HuH-7.5 (cell line): ENCODE data around the gene NOS1.
"Not testable (repeated sequence)": the region's sequence is repeated elsewhere in the genome, so short reads cannot be mapped to it uniquely, and the experiment has no call there.

ENCODE experiments used
- DNase-seq: peaks from one replicate; pipeline ENCODE4 v3.0.0; 2011; ENCODE audit warnings: low spot score

NOS1 gene

DNA sequence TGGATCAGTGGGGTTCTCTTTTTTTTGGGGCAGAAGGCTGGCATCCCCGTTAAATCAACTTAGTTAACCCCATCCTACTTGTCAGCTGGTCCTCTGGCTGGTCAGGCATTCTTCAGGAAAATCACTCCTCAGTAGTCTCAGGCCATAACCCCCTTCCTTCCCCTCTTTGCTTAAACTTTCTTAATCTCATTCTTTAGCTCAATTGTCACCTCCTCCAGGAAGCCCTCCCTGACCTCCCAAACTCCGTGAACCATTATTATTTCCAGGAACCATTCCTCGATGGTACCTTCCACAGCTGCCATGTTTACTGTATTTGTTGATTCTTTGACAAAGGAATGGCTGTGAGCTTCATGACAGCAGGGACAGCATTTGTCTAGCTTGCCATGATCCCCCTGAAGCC lies 98.7 kb downstream of the NOS1 start:
- DNase-seq, result no peak

DNA sequence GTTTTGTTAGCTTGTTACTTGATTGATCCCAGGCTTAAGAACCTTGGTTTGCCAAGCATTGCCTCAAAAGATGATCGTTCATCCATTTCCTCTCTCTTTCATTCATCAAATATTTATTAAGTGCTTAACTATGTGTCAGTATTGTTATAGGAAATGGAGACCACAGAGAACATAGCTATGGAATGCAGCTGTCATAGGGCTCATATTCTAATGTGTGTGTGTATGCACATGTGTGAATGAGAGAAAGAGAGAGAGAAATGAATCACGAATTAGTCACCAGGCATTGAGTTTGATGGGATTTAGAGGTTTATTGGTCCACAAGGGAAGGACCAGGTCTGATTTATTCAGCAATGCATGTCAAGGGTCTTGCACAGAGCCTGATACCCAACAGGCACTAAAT lies 100.2 kb downstream of the NOS1 start:
- DNase-seq, result no peak

GRCh38 chr12:117255386-117255785 lies 106.0 kb downstream of the NOS1 start:
- DNase-seq, result no peak

- no peak for DNase-seq
Measured at GRCh38 chr12:117243488-117243887, 117.9 kb downstream of the NOS1 start.

GRCh38 chr12:117241697-117242096 lies 119.7 kb downstream of the NOS1 start:
- DNase-seq, result no peak

DNA sequence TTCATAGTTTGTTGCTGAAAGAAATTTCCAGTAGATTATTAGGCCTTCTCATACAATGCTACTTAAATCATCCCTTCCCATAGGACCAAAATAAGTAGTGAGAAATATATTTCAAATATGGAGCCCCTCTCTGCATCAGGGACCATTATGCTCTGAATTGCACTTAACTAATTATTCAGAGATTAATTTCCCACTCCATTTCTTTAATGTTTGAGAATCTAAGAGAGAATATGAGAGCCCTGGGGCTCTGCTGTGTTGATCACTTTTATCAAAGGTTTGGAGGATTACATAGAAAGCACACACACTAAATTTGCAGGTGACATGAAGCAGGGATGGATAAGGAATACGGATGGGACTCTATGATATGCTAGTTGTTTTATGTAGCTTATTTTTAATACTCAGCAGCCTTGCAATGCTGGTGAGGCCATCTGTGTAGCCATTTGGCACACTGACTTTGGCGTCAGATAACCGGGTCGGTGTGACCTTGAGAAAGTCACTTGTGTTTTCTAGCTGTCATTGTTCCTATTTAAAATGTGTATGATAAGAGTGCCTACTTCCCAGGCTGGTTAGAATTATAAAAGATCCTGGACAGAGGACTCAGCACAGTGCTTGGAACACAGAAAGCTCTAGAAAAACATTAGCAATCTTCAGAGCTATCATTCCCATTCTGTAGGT lies 121.2 kb downstream of the NOS1 start:
- DNase-seq, result no peak

- peak; percentile 36 for DNase-seq
Measured at GRCh38 chr12:117236456-117237001, 124.9 kb downstream of the NOS1 start.

- DNase-seq, result no peak
Measured at GRCh38 chr12:117235261-117235660, 126.2 kb downstream of the NOS1 start.

- no peak for DNase-seq
Measured at GRCh38 chr12:117234441-117234840, 127.0 kb downstream of the NOS1 start.

DNA sequence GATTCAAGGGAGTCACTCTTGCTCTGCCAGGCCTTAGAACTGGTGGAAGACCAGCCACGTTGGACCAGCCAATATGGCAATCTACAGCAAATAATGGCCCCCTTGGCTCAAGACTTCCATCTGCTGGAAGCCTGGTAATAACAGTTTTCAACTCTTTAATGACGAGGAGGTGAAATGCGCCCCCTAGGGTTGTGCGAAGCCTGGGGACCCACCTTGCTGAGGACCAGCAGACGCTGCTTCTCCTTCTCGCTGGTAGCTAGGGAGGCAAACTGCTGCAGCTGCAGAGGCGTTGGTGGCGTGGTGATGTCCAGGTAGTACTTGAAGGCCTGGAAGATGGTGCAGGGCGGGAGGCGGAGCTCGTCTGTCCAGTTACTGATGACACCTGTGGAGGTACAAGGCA lies 129.7 kb downstream of the NOS1 start:
- DNase-seq, result no peak

GRCh38 chr12:117228239-117228638 lies 133.2 kb downstream of the NOS1 start:
- no peak for DNase-seq

DNA sequence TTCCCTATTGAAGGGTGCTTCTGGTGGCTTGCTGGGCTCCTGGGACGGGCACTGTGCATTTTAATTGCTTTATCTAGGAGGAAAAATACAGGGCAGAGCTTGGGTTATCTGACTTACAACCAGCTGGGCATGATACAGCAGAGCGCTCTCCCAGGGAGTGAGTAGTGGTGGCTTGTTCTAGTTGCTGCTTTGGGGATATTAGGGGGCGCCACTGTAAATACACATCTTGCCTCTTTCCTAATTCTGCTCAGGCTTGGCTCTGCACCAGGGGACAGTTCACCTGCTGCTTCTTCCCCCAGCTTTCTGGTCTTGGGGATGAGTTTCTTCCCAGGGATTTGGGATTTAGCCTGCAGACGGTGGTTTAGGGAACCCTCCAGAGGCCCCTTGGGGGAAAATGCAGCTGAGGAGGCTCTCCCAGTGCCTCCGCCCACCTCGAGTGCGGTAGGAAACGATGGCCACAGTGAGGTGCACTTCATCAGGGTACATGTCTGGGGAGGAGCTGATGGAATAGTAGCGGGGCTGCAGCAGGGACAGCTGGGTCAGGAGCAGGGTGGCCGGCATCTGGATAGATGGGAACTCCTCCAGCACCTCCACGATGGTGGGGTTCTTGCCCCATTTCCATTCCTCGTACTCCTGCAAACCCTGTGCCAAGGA lies 134.3 kb downstream of the NOS1 start:
- no peak for DNase-seq

DNA sequence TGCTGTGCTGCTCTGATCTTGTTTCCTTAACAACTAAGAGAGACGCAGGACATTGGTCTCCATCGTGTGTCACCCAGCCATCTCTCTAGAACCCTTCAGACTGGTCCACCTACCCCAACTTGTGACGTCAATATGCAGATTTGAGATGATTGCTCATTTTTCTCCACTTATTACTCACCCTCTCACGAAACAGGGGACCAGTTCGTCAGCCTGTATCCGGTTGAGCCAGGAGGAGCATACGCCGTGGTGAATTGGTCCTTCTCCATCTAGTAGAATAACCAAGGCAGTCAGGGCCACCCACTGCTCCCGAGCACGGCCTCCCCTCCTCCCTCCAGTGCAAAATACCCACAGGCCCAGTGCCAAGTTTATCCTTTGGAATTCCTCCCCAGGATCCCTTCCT lies 134.9 kb downstream of the NOS1 start:
- no peak for DNase-seq

GRCh38 chr12:117225179-117225578 lies 136.2 kb downstream of the NOS1 start:
- DNase-seq, result no peak

- DNase-seq, result not testable (repeated sequence)
Measured at GRCh38 chr12:117220947-117221346, 140.5 kb downstream of the NOS1 start.

DNA sequence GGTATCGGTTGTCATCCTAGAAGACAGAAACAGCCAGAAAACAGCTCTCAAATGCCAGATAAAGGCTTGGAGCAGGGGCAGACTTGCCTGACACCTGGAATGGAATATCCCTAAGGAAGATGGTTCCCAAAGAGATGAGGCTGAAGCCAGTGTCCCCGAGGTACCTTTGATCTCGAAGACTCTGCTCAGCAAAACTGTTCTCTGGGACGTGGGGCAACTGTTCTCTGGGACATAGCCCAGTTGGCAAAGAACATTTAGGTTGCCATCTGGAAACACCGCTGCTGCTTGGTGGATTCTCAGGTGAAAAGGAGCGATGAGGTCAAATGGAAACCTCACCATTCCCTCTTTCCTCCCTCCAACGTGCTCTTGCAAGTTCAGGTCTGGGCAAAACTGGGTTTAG lies 143.3 kb downstream of the NOS1 start:
- DNase-seq, result no peak

DNA sequence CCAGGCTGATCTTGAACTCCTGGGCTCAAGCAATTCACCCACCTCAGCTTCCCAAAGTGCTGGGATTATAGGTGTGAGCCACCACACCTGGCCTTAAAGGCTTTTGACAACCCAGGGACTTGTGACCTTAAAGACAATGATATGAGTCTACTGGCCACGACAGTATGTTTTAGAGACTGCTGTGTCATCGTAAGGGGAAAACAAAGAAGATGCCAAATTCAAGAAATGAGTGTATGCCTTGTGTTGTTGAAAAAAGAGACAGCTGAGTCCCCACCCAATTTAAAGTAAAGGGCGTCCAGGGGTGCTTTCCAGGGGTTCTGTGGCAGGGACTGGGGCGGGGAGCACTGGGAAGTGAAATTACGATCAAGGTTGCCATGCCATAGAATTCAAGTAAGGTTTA lies 144.7 kb downstream of the NOS1 start:
- DNase-seq, result no peak

DNA sequence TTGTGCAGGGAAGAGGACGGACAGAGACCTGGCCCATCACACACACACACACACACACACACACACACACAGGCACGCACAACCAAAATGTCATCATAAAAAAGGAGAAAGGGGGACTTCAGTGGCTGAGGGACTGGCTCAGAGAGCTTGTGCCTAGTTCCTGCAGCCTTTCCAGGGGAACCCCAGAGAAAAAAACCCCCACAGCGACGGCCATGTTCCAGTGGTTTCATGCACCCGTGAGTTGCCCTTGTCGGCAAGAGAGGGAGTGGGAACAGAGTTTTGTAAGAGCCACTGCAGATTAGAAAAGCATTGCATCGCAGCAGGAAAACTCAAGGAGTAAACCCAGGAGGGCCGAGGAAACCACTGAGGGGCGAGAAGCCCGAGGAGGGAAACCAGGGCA lies 146.6 kb downstream of the NOS1 start:
- no peak for DNase-seq

GRCh38 chr12:117213295-117213808 lies 148.1 kb downstream of the NOS1 start:
- no peak for DNase-seq

DNA sequence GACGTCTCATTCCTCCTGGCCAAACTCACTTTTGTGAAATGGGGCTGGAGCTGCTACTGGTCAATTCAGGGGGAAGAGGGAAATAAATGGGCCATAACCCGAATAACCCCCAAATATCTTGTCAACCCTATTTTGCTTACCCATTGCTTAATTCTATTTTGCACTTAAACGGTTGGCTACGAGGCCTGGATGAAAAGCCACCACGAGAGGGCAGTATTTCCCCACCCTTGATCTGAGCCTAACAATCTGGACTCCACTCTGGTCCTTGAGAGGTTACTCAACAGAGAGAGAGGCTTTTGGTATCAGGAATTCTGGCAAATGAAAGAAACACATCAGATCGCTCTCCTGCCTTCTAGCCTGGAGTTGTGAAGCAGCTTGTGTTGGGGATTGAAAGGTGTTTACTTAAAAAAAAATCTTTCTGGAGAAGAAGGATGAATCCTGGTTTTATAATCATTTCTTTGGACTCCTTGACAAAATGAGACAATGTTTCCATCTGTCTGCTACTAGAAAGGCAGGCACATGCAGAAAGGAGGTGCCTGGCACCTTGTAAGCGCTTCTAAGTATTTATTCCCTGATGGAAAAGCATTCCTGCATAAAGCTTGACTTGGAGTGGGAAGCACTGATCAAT lies 148.7 kb downstream of the NOS1 start:
- peak; percentile 64 for DNase-seq

- DNase-seq, result no peak
Measured at GRCh38 chr12:117210266-117210918, 151.0 kb downstream of the NOS1 start.

GRCh38 chr12:117209626-117210025 lies 151.8 kb downstream of the NOS1 start:
- no peak for DNase-seq
